Stomach (tissue), 9 donors: ENCODE data around the gene MRPL42. TPM values are rescaled to one million over a fixed set of nuclear protein-coding genes. Genes with fewer than 3 reads are reported as not detected.
"Not testable (repeated sequence)": the region's sequence is repeated elsewhere in the genome, so short reads cannot be mapped to it uniquely, and the experiment has no call there.

Source experiments
- DNase-seq, 2 donors: peaks; one replicate each; pipeline versions ENCODE4 v3.0.0 to v3.0.0-alpha.2; 2013 to 2019
- H3K27ac ChIP-seq, 5 donors: fragments of 200-600 bp in 4 of 5; sonication (generic) in 4 of 5; one replicate each; pipeline ENCODE4 v1.5.1; 2013 to 2019; ENCODE audit warnings: mild to moderate bottlenecking in 1 of 5, moderate library complexity in 1 of 5
- H3K27me3 ChIP-seq, 3 donors: fragments of 200-600 bp; sonication (generic); one replicate each; pipeline ENCODE4 v1.5.1; 2017 to 2019; ENCODE audit warnings: mixed run types in 1 of 3
- H3K36me3 ChIP-seq, 4 donors: fragments of 200-600 bp; sonication (generic); 1 replicate in 3 of 4; 2 replicates in 1 of 4; pipeline ENCODE4 v1.5.1; 2016 to 2019
- H3K4me1 ChIP-seq, 4 donors: fragments of 200-600 bp; sonication (generic); one replicate each; pipeline ENCODE4 v1.5.1; 2016 to 2019
- H3K4me3 ChIP-seq, 4 donors: fragments of 200-600 bp; sonication (generic) in 3 of 4; one replicate each; pipeline ENCODE4 v1.5.1; 2016 to 2019; ENCODE audit warnings: mild to moderate bottlenecking in 1 of 4
- H3K9me3 ChIP-seq, 4 donors: fragments of 200-600 bp; sonication (generic); one replicate each; pipeline ENCODE4 v1.5.1; 2016 to 2019
- EP300 ChIP-seq: sonication (generic); formaldehyde crosslinking; IDR thresholded peaks from one replicate; pipeline ENCODE4 v1.6.1; 2017; ENCODE audit warnings: antibody characterized with exemption
- POLR2A ChIP-seq, 4 donors: fragments of 450-650 bp; IDR thresholded peaks; one replicate each; pipeline ENCODE4 v1.6.1; 2016; ENCODE audit warnings: antibody characterized with exemption in 4 of 4, control low read depth in 2 of 4, mild to moderate bottlenecking in 1 of 4, moderate library complexity in 1 of 4
- POLR2AphosphoS5 ChIP-seq, 3 donors: sonication (generic); formaldehyde crosslinking; IDR thresholded peaks; one replicate each; pipeline ENCODE4 v1.6.1; 2016; ENCODE audit warnings: antibody characterized with exemption in 3 of 3
- WGBS, 5 donors: extraction: QIAGEN DNeasy Blood & Tissue Kit in 3 of 5; methylation state at CpG; one replicate each; pipeline versions ENCODE4 v1.1.5 to v1.1.7; 2013 to 2018; 5-methylcytosine and 5-hydroxymethylcytosine counted together
- intact Hi-C: fragments of 100-400 bp; cut with DNase I; formaldehyde crosslinking; loops from one replicate; pipeline ENCODE4 v1.15.1; 2023; ENCODE audit warnings: low total_unique reads
- polyA plus RNA-seq, 3 donors: library from polyadenylated mRNA; stranded (reverse); fragments of 200-250 nt; gene quantifications; one replicate each; pipeline ENCODE4 v1.2.3, GENCODE V29; 2013
- total RNA-seq, 5 donors: library from RNA; depleted of rRNA; stranded (reverse); fragments of >200 nt; gene quantifications; one replicate each; pipeline versions ENCODE4 v1.1.0 to v1.2.3, GENCODE V29; 2014 to 2016
- TF ChIP-seq, protein P1 (sequence below), 7 experiments: fragments of 450-650 bp in 4 of 7; fragments of 200-600 bp in 3 of 7; sonication (generic) in 3 of 7; IDR thresholded peaks; one replicate each; pipeline ENCODE4 v1.5.1; 2016 to 2019; ENCODE audit warnings: antibody characterized with exemption in 7 of 7, control low read depth in 2 of 7, mild to moderate bottlenecking in 1 of 7
- donor health status: healthy with polysubstance abuse.
- donor health status: Bipolar disorder and iron deficiency.
- donor health status: healthy.

The MRPL42 gene
- total and polyA plus RNA-seq, 8 donors = 3.5 to 90.1 (median 31.2) TPM

DNA sequence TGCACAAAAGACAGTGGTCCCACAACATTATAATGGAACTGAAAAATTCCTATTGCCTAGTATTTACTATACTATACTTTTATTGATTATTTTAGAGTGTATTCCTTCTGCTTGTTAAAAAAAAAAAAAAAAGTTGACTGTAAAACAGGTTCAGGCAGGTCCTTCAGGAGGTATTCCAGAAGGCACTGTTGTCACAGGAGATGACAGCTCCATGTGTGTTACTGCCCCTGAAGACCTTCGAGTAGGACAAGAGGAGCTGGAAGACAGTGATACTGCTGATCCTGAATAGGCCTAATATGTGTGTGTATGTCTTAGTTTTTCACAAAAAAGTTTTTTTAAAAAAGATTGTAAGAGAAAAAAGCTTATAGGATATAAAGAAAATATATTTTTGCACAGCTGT lies 37.9 kb upstream of the MRPL42 start:
- Histone ChIP-seq H3K36me3 (no peaks in the 10 kb centered on the region), H3K4me3 (no peak overlapping the region), H3K27me3 (no peaks in the 10 kb centered on the region), H3K27ac (no peak overlapping the region), H3K9me3 (no peaks in the 10 kb centered on the region), H3K4me1 (peaks cover 40 to 81% (median 65%) of the 10 kb centered on the region in 4 donors)
- WGBS, 5 donors = 27 to 71% (median 59%) methylated on average over 1 of the region's 1 CpG
- no peak for DNase-seq
- TF ChIP-seq POLR2A (IDR thresholded peaks at IDR 0.05) (no peak), EP300 (no peak)
- intact Hi-C loops = no loop called here

DNA sequence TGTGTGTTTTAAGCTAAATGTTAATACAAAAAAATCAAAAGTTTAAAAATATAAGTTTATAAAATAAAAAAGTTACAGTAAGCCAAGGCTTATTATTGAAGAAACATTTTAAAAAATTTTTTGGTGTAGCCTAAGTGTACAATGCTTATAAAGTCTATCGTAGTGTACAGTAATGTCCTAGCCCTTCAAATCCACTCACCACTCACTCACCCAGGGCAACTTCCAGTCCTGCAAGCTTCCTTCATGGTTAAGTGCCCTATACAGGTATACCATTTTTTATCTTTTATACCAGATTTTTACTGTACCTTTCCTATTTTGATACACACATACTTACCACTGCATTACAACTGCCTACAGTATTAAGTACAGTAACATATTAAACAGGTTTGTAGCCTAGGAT lies 37.5 kb upstream of the MRPL42 start:
- 74 to 90% (median 81%) methylated on average over 1 of the region's 1 CpG for WGBS, 5 donors
- no peak overlapping the region for H3K27ac ChIP-seq
- no peak overlapping the region for H3K4me3 ChIP-seq
- H3K9me3 ChIP-seq = no peaks in the 10 kb centered on the region
- DNase-seq = no peak
- TF ChIP-seq EP300 (no peak), POLR2A (IDR thresholded peaks at IDR 0.05) (no peak), POLR2AphosphoS5 (IDR thresholded peaks at IDR 0.05) (no peak)
- TF ChIP-seq, protein P1, sequence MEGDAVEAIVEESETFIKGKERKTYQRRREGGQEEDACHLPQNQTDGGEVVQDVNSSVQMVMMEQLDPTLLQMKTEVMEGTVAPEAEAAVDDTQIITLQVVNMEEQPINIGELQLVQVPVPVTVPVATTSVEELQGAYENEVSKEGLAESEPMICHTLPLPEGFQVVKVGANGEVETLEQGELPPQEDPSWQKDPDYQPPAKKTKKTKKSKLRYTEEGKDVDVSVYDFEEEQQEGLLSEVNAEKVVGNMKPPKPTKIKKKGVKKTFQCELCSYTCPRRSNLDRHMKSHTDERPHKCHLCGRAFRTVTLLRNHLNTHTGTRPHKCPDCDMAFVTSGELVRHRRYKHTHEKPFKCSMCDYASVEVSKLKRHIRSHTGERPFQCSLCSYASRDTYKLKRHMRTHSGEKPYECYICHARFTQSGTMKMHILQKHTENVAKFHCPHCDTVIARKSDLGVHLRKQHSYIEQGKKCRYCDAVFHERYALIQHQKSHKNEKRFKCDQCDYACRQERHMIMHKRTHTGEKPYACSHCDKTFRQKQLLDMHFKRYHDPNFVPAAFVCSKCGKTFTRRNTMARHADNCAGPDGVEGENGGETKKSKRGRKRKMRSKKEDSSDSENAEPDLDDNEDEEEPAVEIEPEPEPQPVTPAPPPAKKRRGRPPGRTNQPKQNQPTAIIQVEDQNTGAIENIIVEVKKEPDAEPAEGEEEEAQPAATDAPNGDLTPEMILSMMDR (IDR thresholded peaks at IDR 0.05) = no peak
- H3K4me1 ChIP-seq = peaks cover 42 to 81% (median 67%) of the 10 kb centered on the region in 4 donors
- H3K27me3 ChIP-seq = no peaks in the 10 kb centered on the region
- intact Hi-C loops = no loop called here
- no peaks in the 10 kb centered on the region for H3K36me3 ChIP-seq

DNA sequence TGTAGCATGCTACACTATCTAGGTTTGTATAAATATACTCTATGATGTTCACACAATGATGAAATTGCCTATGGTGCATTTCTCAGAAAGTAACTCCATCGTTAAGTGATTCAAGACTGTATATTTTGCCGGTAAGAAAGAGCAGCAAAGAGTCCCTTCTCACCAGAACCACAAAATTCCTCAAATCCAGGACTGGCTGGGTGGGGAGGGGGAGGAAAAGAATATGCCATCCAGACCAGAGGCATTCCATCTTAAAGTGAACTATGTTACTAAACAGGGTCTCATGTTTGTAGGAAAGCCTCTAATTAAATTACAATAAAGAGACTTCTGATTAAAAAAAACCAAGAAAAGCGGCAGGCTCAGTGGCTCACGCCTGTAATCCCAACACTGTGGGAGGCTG lies 37.0 kb upstream of the MRPL42 start:
- TF ChIP-seq, protein P1 (IDR thresholded peaks at IDR 0.05) = no peak
- TF ChIP-seq EP300 = no peak
- TF ChIP-seq POLR2A (IDR thresholded peaks at IDR 0.05) = no peak
- no peak for TF ChIP-seq POLR2AphosphoS5 (IDR thresholded peaks at IDR 0.05)
- H3K27me3 ChIP-seq = no peaks in the 10 kb centered on the region
- no peak for DNase-seq
- no peaks in the 10 kb centered on the region for H3K9me3 ChIP-seq
- no peak overlapping the region for H3K4me3 ChIP-seq
- intact Hi-C loops = no loop called here
- no peak overlapping the region for H3K27ac ChIP-seq
- peaks cover 39 to 81% (median 67%) of the 10 kb centered on the region in 4 donors for H3K4me1 ChIP-seq
- H3K36me3 ChIP-seq = no peaks in the 10 kb centered on the region
- 75 to 85% (median 79%) methylated on average over 4 of the region's 4 CpGs for WGBS, 5 donors

DNA sequence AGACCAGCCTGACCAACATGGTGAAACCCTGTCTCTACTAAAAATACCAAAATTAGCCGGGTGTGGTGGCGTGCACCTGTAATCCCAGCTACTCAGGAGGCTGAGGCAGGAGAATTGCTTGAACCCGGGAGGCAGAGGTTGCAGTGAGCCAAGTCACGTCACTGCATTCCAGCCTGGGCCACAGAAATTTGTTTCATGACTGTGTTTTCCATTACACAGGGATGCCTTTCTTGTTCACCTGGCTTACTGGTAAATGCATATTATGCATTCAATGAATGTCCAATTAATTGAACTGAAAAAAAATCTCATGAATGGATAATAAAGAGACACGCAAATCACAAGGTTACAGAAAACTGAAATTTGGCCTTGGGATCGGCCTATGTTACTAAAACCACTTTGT lies 35.3 kb upstream of the MRPL42 start:
- H3K4me3 ChIP-seq, H3K9me3 ChIP-seq, intact Hi-C loops, H3K27me3 ChIP-seq, H3K36me3 ChIP-seq, DNase-seq, H3K27ac ChIP-seq: not testable (repeated sequence)
- WGBS, 5 donors = 92 to 97% (median 93%) methylated on average over 6 of the region's 6 CpGs
- H3K4me1 ChIP-seq = peaks cover 26 to 81% (median 65%) of the 10 kb centered on the region in 4 donors

DNA sequence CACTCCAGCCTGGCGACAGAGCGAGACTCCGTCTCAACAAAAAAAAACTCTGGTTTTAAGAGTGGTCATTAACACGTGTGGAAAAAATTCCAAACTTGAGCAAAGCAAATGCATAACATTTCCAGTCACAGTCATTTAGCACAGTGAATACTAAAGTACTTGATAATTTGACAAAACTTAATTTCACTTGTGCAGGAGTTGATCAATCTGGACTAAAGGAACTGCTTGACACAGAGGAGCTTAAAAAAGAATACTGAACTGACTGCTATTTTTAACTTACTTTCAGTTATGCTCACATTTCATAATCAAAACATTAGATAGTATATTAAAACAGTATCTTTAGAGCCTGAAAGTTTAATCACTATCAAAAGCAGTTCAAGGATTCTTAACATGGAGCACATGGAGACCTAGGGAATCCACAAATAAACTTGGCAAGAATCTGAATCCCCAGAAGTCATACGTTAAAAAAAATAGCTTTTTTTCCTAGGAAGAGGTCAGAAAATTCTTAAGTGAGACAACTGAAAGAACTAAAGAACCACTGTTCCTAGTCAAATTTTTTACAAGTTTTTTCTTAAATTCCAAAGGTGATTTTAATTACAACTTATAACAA lies 33.0 kb upstream of the MRPL42 start:
- H3K9me3 ChIP-seq = no peaks in the 10 kb centered on the region
- WGBS, 5 donors = 56 to 72% (median 66%) methylated on average over 5 of the region's 5 CpGs
- TF ChIP-seq POLR2A (IDR thresholded peaks at IDR 0.05) = no peak
- no peak for TF ChIP-seq POLR2AphosphoS5 (IDR thresholded peaks at IDR 0.05)
- TF ChIP-seq, protein P1 (IDR thresholded peaks at IDR 0.05) = no peak
- TF ChIP-seq EP300 = no peak
- H3K36me3 ChIP-seq = no peaks in the 10 kb centered on the region
- no peaks in the 10 kb centered on the region for H3K27me3 ChIP-seq
- peak overlapping the region in 2 of 5 donors; percentile 46 to 53 for H3K27ac ChIP-seq
- no peak overlapping the region for H3K4me3 ChIP-seq
- DNase-seq = no peak
- peaks cover 18 to 81% (median 61%) of the 10 kb centered on the region in 4 donors for H3K4me1 ChIP-seq
- intact Hi-C loops = no loop called here
